GM19043 (cell line): Measurements from ENCODE around the gene TMEM43.

Source experiments
- ATAC-seq: cut with Tn5 transposase; IDR thresholded peaks from one replicate; pipeline ENCODE4 v1.9.1; 2021; ENCODE audit warnings: low read depth; ENCODE audit not compliant: unreplicated experiment

TMEM43 gene

DNA sequence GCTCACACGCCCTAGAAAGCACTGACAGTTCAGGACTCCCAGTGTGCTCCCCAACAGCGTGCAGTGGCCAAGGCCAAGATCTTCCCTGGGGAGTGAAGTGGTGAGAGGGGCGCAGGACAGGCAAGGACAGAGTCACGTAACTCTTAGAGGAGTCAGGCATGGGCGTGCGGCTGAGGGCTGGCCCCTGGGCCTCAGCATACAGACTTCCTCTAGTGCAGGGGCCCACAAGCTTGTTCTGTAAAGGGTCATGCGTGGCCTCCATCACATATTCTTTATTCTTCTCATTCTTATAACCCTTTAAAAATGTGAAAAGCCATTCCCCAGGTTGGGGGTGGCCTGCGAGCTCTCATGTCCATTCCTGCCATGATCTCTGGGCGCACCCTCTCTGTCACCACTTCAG lies 25.2 kb downstream of the TMEM43 start:
- ATAC-seq = no peak

DNA sequence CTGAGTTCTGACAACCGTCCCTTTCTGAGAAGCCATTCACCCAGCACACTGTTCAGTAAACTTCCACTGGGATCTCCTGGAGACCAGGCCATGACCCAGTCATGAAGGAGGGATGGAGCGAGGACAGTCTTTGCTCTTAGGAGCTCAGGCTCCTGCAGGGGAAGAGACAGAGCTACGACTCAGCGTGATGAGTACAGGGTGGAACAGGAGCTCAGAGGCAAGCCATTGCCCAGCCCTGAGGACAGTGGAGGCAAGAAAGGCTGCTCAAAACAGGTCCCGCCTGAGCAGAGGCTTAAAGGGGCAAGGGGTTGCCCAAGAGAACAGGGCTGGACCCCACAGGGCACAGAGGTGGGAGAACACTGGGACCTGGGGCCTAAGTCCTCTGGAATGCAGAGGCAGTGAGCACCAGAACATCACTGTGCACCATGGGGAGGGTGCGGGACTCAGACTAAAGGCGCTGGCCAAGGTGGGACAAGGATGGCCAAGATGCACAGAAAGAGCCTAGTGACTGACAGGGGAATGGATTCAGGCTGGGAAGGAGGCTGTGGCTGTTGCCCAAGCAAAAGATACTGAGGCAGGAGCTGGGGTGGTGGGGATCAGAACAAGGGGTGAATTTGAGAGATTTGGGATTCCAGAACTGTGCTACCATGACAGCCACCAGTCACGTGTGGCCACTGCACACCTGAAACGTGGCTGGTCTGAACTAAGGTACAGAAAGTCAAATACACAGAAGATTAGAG lies 25.8 kb downstream of the TMEM43 start:
- no peak for ATAC-seq

DNA sequence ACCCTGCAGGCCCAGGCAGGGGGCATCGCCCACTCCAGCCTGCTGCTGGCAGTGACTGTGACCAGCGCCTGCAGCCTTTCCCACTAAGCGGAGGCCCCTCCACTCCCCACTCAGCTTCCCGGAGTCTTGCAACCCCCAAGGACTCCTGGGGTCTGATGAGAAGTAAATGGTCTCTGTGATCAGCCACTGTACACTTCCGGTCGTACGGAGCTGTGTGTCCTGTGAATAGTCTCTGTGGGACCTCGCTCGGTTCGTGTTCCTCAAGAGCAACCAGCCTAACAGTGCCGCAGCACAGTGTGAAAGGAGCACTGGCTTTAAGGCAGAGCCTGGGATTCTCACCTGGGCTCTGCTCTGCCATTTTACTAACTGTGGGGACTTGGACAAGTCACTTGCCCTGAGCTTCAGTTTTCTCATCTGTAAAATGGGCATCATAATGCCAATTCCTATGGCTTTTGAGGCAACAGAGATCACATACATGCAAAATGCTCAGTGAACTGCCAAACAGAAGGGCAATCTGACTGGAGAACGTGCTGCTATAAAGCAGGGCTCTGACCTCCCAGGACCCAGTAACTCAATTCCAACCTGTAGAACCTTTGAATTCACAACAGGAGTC lies 26.7 kb downstream of the TMEM43 start:
- ATAC-seq = no peak

DNA sequence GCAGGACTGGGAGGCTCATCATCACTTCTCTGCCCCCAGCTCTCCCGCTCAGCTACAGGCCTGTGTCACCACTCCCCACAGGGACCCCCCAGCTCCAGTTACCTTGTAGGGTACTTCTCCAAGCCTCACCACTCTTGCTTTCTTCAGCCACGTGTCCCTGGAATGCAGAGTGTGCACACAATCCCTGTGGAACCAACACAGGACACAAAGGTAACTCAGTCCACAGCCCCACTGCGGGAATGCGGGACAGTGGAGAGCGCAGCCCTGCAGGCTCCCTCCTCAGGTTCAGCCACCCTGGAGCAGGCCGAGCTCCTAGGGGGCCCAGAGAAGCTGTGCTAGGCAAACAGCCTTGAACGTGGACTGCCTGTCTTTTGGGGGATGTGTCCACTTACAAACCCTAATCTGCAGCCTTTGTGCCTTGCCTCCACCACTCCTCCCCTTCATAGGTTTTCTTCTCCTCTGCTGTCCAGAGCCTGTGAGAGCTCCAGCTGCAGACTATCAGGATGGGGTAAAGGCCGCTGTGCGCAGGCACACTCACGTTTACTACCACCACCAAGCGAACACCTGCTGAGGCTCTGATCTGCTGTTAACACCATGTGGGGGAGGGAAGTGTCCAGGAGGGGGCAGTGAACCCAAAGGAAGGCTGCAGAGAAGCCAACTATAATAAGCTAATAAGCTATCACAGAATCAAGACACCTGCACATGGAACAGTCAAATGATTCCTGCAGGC lies 27.5 kb downstream of the TMEM43 start:
- no peak for ATAC-seq

DNA sequence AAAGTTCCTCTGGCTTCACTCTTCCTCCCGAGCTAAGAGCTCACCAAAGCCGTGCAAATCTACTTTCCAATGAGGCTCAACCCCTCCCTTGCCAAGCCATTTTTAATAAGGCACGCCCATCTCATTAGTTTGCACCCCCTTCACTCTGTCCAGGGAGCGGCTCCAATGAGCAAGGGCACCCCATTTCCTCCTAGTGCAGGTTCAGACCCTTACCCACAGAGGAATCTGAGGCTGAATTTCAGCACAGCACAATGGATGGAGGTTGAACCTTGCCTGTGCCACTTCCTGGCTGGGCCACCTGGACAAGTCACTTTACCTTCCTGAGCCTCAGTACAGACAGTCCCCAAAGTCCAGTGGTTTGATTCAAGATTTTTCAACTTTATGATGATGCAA lies 28.1 kb downstream of the TMEM43 start:
- no peak for ATAC-seq

DNA sequence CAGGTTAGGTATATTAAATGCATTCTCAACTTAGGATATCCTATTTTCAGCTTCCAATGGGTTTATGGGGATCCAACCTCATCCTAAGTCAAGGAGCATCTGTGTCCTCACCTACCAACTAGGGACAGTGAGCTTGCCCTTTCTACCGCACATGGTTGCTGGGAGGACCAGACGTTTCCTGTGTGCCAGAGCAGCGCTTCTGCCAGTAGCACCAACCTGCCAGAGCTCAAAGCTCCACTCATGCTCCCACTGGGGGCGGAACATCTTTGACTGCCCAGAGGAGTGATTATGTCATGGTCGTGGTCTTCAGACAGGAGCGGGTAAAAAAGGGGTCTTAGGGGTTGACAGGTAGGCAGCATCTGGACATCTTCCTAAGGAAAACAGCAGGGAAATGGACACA lies 28.8 kb downstream of the TMEM43 start:
- no peak for ATAC-seq

DNA sequence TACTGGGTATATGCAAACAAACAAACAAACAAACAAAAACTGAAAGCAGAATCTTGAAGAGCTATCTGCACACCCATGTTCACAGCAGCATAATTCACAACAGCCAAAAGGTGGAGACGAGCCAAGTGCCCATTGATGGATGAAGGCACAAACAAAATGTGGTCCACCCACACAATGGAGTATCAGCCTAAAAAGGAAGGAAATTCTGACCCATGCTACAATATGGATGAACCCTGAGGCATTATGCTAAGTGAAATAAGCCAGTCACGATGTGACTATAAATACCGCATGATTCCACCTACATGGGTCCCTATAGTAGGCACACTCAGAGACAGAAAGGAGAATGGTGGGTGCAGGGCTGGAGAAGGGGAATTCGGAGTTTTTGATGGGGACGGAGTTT lies 29.4 kb downstream of the TMEM43 start:
- ATAC-seq = no peak

DNA sequence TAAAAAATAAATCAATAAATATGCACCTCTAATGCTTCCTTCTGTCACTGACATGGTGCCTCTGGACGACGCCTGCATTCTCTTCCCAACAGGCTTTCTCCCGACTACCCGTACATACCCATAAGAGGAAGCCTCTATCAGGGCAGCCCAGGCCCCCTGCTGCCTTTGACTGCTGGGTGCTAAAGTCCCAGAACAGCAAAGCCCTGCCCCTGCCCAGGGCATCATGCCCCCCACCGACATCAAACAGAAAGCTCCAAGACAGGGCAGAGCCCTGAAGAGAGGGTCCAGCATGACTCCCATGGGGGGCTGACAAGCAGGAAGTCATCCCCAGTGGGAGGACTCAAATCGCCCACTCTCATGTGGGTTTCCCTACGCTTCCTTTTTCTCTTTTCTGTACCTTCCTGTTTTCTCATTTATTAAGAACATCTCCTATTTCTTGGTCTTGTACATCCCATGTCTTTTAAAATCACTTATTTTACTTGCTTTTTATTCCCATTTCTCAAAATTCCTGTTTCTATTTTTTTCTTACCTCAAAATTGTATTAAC lies 30.1 kb downstream of the TMEM43 start:
- no peak for ATAC-seq

DNA sequence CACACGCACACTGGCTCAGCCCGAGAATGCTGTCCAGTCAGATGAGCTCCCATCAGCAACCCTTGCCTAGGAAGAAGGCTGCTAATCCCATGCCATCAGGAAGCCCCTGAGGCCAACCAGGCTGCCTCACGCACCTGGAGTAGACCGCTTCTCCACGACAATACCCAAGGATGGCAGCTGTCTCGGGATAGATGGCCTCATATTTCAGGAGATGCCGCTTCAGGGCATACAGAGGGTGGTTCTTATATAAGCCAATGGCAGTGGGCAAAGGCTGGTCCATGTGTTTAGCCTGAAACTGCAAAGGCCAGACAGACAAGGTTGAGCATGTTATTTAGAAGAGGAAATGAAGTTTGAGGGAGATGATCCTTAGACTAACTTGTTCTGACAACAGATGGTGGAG lies 31.3 kb downstream of the TMEM43 start:
- ATAC-seq = no peak

DNA sequence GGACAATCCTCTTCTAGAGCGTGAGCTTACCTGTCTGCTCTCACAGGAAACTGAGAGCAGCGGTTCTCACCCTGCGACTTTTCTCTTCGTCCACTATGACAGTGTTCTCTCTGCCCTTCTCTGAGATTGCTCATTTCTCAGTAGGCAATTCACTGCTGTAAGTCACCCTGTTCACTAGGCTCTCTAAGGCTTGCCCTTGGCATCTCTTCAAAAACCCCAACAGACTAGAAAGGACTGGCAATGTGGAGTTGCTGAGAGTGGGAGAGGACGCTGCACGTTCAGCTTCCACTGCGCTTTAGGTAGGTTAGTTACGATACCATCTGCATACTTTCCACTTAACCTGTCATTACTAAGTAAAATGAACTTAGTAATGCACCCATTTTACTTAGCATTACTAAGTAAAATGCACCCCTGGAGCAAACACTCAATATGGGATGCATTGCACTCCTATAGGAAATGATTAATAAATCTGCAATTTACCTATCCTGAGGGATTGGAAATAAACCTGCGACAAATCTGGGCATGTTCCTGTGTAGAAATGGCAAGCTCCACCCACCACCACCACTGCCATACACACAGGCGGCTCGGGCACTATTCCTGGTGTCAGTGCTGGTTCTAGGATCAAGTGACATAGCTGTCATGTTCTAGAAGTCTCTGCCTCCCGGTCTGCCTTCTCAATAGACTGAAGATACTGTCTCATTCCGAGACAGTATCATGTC lies 32.1 kb downstream of the TMEM43 start:
- no peak for ATAC-seq

DNA sequence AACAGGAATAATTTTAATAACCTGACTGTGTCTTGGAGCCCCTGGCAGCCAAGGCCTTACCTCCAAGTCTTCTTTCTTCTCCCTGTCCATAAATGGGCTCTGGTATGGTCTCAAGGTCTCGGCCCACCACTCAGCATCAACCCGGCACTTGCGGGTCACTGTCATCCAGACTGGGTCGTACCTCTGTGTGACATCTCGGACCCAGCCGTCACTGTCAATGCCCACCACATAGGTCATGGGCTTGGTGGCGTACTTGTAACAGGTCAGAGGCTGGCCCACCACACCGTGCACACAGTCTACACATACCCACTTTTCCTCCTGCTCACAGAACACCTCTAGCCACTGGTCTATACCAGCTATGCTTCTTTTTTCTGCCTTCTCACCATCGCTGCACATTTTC lies 33.1 kb downstream of the TMEM43 start:
- ATAC-seq = no peak

DNA sequence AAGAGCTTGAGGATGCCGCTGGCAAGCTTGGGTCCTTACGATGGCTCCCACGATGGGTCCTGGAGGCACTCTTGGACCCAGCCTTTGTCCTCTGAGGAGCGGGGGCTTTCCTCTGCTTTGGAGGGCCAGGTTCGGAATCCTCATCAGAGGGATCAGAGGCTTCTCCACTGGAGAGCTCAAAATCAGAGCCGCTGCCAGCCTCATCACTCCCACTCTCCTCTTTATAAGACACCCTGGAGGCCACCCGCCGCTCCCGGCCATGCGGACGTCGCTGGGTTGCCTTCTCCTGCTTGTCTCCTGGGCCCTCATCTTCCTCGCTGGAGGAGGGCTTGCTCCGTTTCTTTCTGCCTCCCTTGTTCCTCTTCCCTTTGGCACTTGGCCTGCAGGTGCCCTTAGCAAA lies 33.5 kb downstream of the TMEM43 start:
- no peak for ATAC-seq

DNA sequence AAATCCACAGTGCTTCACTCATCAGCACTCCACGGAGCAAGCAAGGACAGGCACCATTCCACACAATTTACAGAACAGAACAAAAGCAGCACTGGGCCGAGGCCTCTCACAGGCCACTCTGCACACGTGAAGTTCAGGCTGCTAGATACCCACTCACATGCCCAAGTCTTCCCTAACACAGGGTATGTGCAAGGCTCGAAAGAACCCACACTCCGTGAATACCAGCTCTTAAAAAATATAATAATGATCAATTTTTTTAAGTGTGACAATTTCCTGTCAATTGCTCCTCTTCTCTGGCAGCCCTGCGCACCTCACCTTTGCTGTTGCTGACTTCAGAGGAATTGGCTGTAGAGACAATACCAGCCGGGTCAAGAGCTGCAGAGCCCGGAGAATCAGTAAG lies 34.6 kb downstream of the TMEM43 start:
- no peak for ATAC-seq

DNA sequence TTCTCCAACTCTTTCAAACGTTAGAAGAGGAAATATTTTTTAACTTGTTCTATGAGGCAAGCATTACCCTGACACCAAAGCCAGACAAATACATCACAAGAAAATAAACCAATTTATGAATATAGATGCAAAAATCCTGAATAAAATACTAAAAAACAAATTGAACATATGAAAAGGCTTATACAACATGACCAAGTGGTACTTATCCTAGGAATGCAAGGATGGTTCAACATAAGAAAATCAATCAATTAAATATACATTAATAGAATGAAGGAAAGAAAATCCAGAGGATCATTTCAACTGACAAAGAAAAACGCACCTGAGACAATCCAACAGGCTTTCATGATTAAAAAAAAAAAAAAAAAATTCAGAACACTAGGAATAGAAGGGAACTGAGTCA lies 36.4 kb downstream of the TMEM43 start:
- ATAC-seq = no peak

DNA sequence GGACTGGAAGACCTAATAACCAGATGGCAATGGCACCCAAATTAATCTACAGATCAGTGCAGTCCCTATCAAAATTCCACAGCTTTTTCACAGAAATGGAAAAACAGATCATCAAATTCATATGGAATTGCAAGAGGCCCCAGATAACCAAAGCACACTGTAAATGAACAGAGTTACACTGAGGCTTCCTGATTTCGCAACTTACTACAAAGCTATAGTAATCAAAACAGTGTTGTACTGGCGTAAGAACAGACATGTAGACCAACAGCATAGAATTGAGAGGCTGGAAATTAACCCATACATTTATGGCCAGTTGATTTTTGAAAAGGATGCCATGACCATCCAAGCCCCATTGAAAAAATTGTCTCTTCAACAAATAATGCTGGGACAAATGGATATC lies 37.3 kb downstream of the TMEM43 start:
- no peak for ATAC-seq

DNA sequence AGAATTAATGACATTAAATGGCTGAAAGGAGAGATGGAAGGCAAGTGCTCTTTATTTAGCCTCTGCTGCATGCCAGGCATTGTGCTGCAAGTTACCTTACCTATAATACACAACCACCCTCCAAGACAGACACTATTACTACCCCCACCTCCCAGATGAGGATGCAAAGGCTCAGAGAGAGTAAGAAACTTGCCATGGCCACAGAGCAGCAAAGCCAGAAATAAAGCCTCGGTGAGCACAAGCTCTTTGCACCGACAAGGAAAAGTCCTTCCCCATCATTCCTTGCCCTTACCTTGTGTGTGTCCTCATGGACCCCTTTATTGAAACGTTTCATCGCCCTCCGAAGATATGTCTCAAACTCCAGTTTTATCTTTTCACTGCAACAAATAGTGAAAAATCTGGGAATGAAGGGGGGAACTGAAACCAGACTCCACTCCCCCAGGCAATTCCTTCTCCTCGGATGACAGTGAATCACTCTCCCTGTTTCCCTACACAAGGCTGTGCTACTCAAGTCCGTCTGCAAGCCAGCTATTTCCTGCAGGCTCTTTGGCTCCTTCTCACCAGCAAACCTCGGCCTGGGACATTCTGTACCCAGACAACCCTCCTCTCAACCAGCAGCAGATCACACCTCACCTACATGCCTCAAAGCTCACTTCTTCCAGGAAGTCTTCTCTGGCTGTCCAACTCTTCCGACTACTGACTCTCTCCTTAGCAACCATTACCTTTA lies 42.2 kb downstream of the TMEM43 start:
- no peak for ATAC-seq

DNA sequence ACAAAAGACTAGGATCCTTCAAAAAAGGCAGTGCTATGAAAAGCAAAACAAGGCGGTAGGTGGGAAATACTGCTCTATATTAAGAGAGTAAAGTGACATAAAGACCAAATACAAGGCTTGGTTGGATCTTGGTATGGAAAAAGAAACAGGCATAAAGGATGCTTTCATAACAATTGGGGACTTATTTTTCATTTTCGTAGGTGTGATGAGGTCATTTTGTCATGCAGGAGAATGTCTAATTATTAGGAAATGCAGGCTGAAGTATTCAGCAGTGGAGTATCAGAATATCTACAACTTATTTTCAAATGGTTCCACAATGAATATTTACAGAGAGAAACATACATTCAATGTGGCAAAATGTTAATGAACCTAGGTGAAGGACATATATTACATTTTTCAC lies 44.6 kb downstream of the TMEM43 start:
- ATAC-seq = no peak

DNA sequence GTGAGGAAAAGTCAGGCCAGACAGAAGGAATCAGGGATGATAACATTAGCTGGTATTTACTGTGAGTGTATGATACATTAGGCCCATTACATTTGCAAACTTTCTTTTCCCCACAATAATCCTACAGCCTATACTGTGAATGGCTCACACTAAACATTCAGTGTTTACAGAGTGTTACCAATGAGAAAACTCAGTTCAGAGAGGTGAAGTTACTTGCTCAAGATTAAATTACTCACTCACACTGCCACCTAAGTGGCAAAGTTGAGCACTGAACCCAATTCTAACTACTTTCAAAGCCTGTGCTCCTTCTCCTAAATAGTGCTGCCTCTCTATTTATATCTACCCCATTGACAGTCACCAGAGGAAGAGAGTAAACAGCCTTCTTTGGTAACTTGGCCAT lies 45.0 kb downstream of the TMEM43 start:
- no peak for ATAC-seq

DNA sequence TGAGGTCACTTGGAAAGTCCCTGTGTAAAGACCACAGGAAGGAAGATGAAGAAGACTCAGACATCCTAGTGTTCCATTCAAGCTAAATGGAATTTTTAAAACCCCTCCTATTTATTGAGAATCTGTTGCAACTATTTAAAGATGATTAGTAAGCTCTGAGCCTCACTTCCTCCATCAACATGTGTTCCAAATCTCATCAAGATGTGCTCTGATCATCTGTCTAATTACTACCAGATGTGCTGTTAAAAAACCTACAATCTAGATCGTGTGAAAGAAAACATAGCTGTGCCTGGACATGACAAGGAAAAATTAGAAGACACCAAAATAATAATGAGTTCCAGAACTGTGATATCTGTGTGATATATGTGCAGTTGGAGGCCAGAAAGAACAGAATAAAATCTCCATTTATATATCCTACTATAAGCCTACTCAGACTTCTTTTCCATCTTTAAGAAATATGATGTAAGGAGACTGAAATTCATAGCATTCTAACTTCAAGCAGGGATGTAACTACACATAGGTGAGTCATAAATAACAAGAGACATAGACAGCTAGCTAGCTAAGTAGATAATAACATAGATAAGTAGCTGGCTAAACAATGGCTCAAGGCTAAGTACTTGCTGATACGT lies 45.8 kb downstream of the TMEM43 start:
- ATAC-seq = no peak

DNA sequence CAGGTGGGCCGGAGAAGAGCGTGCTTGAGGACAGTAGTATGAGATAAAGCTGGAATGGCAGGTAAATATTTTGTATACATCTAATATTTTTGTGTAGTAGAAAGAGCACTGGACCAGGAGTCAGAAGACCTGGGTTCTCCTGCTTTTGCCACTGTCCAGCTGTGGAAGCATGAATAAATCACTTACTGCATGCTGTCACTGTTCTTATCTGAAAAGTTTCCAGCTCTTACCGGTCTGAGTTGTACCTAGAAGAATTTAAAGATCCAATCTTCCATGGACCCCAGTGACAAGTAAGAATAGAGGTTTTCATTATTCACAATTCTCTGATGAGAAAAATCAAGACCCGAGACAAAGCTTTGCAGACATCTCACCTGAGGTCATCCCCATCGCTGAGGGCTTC lies 47.6 kb downstream of the TMEM43 start:
- no peak for ATAC-seq
